ENCODE results near the gene CPA4.

CPA4 gene

DNA sequence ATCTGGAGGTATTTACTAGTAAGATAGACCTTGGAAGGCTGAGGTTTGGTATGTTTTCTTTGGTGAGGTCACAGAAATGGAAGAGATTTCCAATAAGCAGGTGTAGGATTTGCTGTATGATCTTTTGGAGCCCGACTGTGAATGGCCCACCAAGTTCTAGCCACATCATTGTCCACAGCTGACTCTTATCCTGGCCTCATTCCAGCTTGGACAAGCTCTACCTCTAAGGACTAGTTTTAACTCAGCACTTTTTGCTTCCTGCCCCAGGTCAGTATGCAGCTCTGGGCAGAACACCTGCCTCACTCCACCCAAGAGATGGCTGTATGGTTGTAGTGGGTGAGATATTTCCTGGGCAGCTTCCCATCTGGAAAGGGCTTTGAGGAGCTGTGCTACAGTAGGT is 6.1 kb upstream of the CPA4 start:
- DNase-seq (ENCODE audit: low read depth): no peak
- TF ChIP-seq, protein P1, sequence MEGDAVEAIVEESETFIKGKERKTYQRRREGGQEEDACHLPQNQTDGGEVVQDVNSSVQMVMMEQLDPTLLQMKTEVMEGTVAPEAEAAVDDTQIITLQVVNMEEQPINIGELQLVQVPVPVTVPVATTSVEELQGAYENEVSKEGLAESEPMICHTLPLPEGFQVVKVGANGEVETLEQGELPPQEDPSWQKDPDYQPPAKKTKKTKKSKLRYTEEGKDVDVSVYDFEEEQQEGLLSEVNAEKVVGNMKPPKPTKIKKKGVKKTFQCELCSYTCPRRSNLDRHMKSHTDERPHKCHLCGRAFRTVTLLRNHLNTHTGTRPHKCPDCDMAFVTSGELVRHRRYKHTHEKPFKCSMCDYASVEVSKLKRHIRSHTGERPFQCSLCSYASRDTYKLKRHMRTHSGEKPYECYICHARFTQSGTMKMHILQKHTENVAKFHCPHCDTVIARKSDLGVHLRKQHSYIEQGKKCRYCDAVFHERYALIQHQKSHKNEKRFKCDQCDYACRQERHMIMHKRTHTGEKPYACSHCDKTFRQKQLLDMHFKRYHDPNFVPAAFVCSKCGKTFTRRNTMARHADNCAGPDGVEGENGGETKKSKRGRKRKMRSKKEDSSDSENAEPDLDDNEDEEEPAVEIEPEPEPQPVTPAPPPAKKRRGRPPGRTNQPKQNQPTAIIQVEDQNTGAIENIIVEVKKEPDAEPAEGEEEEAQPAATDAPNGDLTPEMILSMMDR (IDR thresholded peaks at IDR 0.05; ENCODE audit: control insufficient read depth, insufficient read depth, low read depth, low read length, missing control alignments): no peak
- H3K4me3 ChIP-seq (ENCODE audit: control insufficient read depth, low read depth, low read length): no peak overlapping the region

GRCh38 chr7:130288168-130288567 is 4.8 kb upstream of the CPA4 start:
- no peak for DNase-seq (ENCODE audit: low read depth)
- H3K4me3 ChIP-seq (ENCODE audit: control insufficient read depth, low read depth, low read length): no peak overlapping the region
- TF ChIP-seq, protein P1 (IDR thresholded peaks at IDR 0.05; ENCODE audit: control insufficient read depth, insufficient read depth, low read depth, low read length, missing control alignments): no peak

DNA sequence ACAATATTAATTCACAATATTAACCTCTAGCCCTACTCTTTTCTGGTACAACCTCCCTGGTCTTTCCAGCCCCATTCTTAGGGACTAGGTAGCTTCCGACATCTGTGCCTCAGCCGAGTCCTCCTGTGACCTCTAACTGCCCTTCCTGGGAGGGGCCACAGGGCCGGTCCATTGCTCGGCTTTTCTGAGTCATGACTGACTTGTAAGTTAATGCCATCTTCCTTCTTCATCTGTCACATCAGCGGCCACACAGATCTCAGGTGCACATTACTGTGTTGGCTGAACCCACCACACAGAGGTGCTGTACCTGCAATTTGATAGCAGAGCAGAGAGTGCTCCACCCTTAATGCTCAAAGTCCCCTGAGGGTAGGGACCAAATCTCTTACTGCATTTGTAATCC is 4.1 kb upstream of the CPA4 start:
- H3K4me3 ChIP-seq (ENCODE audit: control insufficient read depth, low read depth, low read length): no peak overlapping the region
- TF ChIP-seq, protein P1 (IDR thresholded peaks at IDR 0.05; ENCODE audit: control insufficient read depth, insufficient read depth, low read depth, low read length, missing control alignments): no peak
- no peak for DNase-seq (ENCODE audit: low read depth)

DNA sequence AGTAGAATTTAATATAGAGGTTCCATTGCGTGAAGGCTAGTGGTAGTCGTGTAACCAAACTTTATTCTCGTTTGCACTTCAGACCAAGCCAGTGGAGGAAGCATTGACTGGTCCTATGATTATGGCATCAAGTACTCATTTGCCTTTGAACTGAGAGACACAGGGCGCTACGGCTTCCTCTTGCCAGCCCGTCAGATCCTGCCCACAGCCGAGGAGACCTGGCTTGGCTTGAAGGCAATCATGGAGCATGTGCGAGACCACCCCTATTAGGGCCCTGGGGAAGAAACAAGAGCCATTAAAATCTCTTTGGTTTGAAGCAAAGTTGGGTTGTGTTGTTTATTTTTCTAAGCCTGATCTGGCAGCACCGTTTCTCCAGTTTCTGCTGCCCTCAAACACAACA is 3.5 kb upstream of the CPA4 start:
- TF ChIP-seq, protein P1 (IDR thresholded peaks at IDR 0.05; ENCODE audit: control insufficient read depth, insufficient read depth, low read depth, low read length, missing control alignments): no peak
- H3K4me3 ChIP-seq (ENCODE audit: control insufficient read depth, low read depth, low read length): no peak overlapping the region
- DNase-seq (ENCODE audit: low read depth): no peak

DNA sequence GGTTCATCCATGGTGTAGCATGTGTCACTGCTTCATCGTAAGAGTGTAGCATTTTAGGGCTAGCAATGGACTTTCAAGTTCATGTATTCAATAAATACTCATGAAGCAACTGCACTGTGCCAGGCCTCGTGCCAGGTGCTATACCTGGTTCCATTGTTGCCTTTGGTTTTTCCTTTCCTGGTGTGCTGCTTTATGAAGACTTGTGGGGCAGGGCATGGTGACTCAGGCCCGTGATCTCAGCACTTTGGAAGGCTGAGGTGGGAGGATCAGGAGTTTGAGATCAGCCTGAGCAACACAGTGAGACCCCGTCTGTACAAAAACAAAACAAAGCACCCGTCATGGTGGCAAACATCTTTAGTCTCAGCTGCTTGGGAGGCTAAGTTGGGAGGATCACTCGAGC is 2.2 kb upstream of the CPA4 start:
- no peak overlapping the region for H3K4me3 ChIP-seq (ENCODE audit: control insufficient read depth, low read depth, low read length)
- no peak for DNase-seq (ENCODE audit: low read depth)
- TF ChIP-seq, protein P1 (IDR thresholded peaks at IDR 0.05; ENCODE audit: control insufficient read depth, insufficient read depth, low read depth, low read length, missing control alignments): no peak

DNA sequence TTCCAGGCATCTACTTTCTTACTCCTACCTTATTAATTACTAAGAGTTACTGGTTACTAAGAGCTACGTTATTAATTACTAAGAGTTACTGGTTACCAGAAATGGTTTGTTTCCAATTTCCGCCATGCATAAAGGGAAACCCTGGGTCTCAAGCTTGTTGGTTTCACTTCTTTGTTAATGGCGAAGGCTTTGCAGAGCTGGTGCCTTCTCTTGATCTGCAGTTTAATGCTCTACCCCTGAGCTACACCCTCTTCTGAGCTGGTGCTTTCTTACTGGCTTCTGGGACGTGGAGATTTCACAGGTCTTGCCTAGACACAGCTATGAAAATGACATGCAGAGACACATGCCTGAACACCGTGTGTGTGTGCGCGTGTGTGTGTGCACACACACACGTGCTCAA is 560 bp downstream of the CPA4 start:
- no peak overlapping the region for H3K4me3 ChIP-seq (ENCODE audit: control insufficient read depth, low read depth, low read length)
- DNase-seq (ENCODE audit: low read depth): no peak
- TF ChIP-seq, protein P1 (IDR thresholded peaks at IDR 0.05; ENCODE audit: control insufficient read depth, insufficient read depth, low read depth, low read length, missing control alignments): no peak

DNA sequence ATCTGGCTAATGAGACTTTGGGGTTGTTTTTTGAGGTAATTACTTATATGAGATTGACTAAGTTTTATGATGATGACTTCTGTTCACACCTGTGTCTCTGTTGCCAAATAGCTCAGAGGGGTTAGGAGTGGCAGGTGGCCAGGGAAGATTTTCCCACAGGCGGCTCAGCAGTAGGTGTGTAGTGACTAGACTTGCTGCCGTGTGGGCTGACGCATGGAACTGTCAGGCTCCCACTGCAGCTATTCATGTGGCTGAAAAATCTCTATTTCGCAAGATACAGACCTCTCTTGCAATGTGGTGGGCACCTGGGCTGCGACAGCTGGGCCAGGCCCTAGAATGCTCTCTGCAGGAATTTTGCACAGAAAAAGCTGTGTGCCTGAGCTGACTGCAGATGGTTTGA is 1.4 kb downstream of the CPA4 start:
- DNase-seq (ENCODE audit: low read depth): no peak
- no peak overlapping the region for H3K4me3 ChIP-seq (ENCODE audit: control insufficient read depth, low read depth, low read length)
- TF ChIP-seq, protein P1 (IDR thresholded peaks at IDR 0.05; ENCODE audit: control insufficient read depth, insufficient read depth, low read depth, low read length, missing control alignments): no peak
